MM.1S (cell line): ENCODE data around the gene KIAA1755.

ENCODE experiments used
- DNase-seq: peaks from one replicate; pipeline ENCODE4 v3.0.0-alpha.2; 2015
- H2AFZ ChIP-seq: fragments of 300-600 bp; sonication (generic); 2 replicates; pipeline ENCODE4 v1.6.0; 2016; ENCODE audit warnings: antibody characterized with exemption, low read length
- H3F3A ChIP-seq: fragments of 300-600 bp; sonication (generic); 2 replicates; pipeline ENCODE4 v1.6.1; 2016; ENCODE audit warnings: mild to moderate bottlenecking, antibody characterized with exemption, low read length, moderate library complexity, mixed read lengths; ENCODE audit not compliant: insufficient read depth
- H3K27ac ChIP-seq: fragments of 300-600 bp; sonication (generic); 2 replicates; pipeline ENCODE4 v1.5.1; 2016; ENCODE audit warnings: mild to moderate bottlenecking, low read length
- H3K27me3 ChIP-seq: fragments of 300-600 bp; sonication (generic); replicated peaks from 2 replicates; pipeline ENCODE4 v1.6.0; 2016; ENCODE audit warnings: low read length; ENCODE audit not compliant: insufficient read depth
- H3K36me3 ChIP-seq: fragments of 300-600 bp; sonication (generic); replicated peaks from 2 replicates; pipeline ENCODE4 v1.6.1; 2016; ENCODE audit warnings: mild to moderate bottlenecking, low read length, mixed read lengths; ENCODE audit not compliant: insufficient read depth
- H3K4me1 ChIP-seq: fragments of 300-600 bp; sonication (generic); 2 replicates; pipeline ENCODE4 v1.6.1; 2016; ENCODE audit warnings: low read length, mixed read lengths
- H3K4me2 ChIP-seq: fragments of 300-600 bp; sonication (generic); 2 replicates; pipeline ENCODE4 v1.6.0; 2016; ENCODE audit warnings: low read depth, low read length
- H3K4me3 ChIP-seq: fragments of 300-600 bp; sonication (generic); 2 replicates; pipeline ENCODE4 v1.5.1; 2016; ENCODE audit warnings: low read length, mixed read lengths
- H3K79me2 ChIP-seq: fragments of 300-600 bp; sonication (generic); 2 replicates; pipeline ENCODE4 v1.6.1; 2016; ENCODE audit warnings: mixed run types, low read length, mixed read lengths
- H3K9ac ChIP-seq: fragments of 300-600 bp; sonication (generic); 2 replicates; pipeline ENCODE4 v1.6.1; 2016; ENCODE audit warnings: low read length, mixed read lengths
- H3K9me2 ChIP-seq: fragments of 300-600 bp; sonication (generic); replicated peaks from 2 replicates; pipeline ENCODE4 v1.6.1; 2016; ENCODE audit warnings: mild to moderate bottlenecking, low read length, mixed read lengths; ENCODE audit not compliant: insufficient read depth
- H3K9me3 ChIP-seq: fragments of 300-600 bp; sonication (generic); replicated peaks from 2 replicates; pipeline ENCODE4 v1.6.1; 2016; ENCODE audit warnings: mild to moderate bottlenecking, low read length, mixed read lengths; ENCODE audit not compliant: insufficient read depth
- H4K20me1 ChIP-seq: fragments of 300-600 bp; sonication (generic); 2 replicates; pipeline ENCODE4 v1.6.1; 2016; ENCODE audit warnings: mild to moderate bottlenecking, low read length, moderate library complexity, mixed read lengths; ENCODE audit not compliant: insufficient read depth
- CTCF ChIP-seq: fragments of 300-600 bp; sonication (generic); IDR thresholded peaks from 2 replicates; pipeline ENCODE4 v1.5.1; 2016; ENCODE audit warnings: antibody characterized with exemption, low read length, mixed read lengths
- EZH2 ChIP-seq: fragments of 300-600 bp; sonication (generic); optimal IDR thresholded peaks from 2 replicates; pipeline ENCODE3; 2017; ENCODE audit warnings: low read depth, mild to moderate bottlenecking, antibody characterized with exemption, low read length, mixed read lengths
- EZH2phosphoT487 ChIP-seq: fragments of 300-600 bp; sonication (generic); IDR thresholded peaks from 2 replicates; pipeline ENCODE4 v1.6.1; 2018; ENCODE audit warnings: antibody characterized with exemption, low read length

The KIAA1755 gene

GRCh38 chr20:38196592-38196991, 63.9 kb downstream of the KIAA1755 start:
- H3K27ac ChIP-seq, result no peak overlapping the region
- no peaks in the 10 kb centered on the region for H3F3A ChIP-seq
- H4K20me1 ChIP-seq, result no peaks in the 10 kb centered on the region
- DNase-seq, result no peak
- no peaks in the 10 kb centered on the region for H3K27me3 ChIP-seq
- H3K4me3 ChIP-seq, result no peak overlapping the region
- no peak overlapping the region for H2AFZ ChIP-seq
- H3K36me3 ChIP-seq, result no peaks in the 10 kb centered on the region
- no peaks in the 10 kb centered on the region for H3K9me2 ChIP-seq
- no peaks in the 10 kb centered on the region for H3K79me2 ChIP-seq
- no peak for TF ChIP-seq EZH2phosphoT487
- no peak for TF ChIP-seq EZH2
- no peak for TF ChIP-seq CTCF
- no peaks in the 10 kb centered on the region for H3K9me3 ChIP-seq
- no peak overlapping the region for H3K9ac ChIP-seq
- H3K4me1 ChIP-seq, result no peaks in the 10 kb centered on the region
- H3K4me2 ChIP-seq, result no peak overlapping the region

GRCh38 chr20:38196076-38196475, 64.5 kb downstream of the KIAA1755 start:
- H3F3A ChIP-seq, result no peaks in the 10 kb centered on the region
- H3K4me2 ChIP-seq, result no peak overlapping the region
- no peak for DNase-seq
- no peaks in the 10 kb centered on the region for H3K9me2 ChIP-seq
- H3K4me3 ChIP-seq, result no peak overlapping the region
- H3K36me3 ChIP-seq, result no peaks in the 10 kb centered on the region
- no peaks in the 10 kb centered on the region for H3K79me2 ChIP-seq
- H3K27me3 ChIP-seq, result no peaks in the 10 kb centered on the region
- H3K9ac ChIP-seq, result no peak overlapping the region
- H3K9me3 ChIP-seq, result no peaks in the 10 kb centered on the region
- no peaks in the 10 kb centered on the region for H4K20me1 ChIP-seq
- no peaks in the 10 kb centered on the region for H3K4me1 ChIP-seq
- no peak overlapping the region for H2AFZ ChIP-seq
- H3K27ac ChIP-seq, result no peak overlapping the region
- no peak for TF ChIP-seq EZH2
- no peak for TF ChIP-seq EZH2phosphoT487
- TF ChIP-seq CTCF, result no peak

GRCh38 chr20:38195521-38195920, 65.0 kb downstream of the KIAA1755 start:
- Histone ChIP-seq H3K4me2 (no peak overlapping the region), H3F3A (no peaks in the 10 kb centered on the region), H3K36me3 (no peaks in the 10 kb centered on the region), H3K27me3 (no peaks in the 10 kb centered on the region), H3K9me3 (no peaks in the 10 kb centered on the region), H3K4me1 (no peaks in the 10 kb centered on the region), H2AFZ (no peak overlapping the region), H4K20me1 (no peaks in the 10 kb centered on the region), H3K4me3 (no peak overlapping the region), H3K79me2 (no peaks in the 10 kb centered on the region), H3K27ac (no peak overlapping the region), H3K9me2 (no peaks in the 10 kb centered on the region), H3K9ac (no peak overlapping the region)
- TF ChIP-seq EZH2, result no peak
- TF ChIP-seq CTCF, result no peak
- no peak for TF ChIP-seq EZH2phosphoT487
- no peak for DNase-seq
